Caco-2 (cell line): Measurements from ENCODE around the gene ABCB4. TPM values are rescaled to one million over a fixed set of nuclear protein-coding genes. Genes with fewer than 3 reads are reported as not detected.

Experiments
- BruUV-seq: library from RNA; stranded (reverse); fragments of 400-500 nt; replicated peaks from 2 replicates; lab custom pipeline; 2021; lab: Mats Ljungman, UMichigan
- CTCF ChIA-PET: fragments of 300-600 bp; sonication (Branson Sonifier 250); formaldehyde crosslinking; loops from one replicate; lab custom pipeline; 2022; ENCODE audit warnings: antibody characterized with exemption; lab: Charles Lee
- POLR2A ChIA-PET: fragments of 300-600 bp; sonication (Branson Sonifier 250); formaldehyde crosslinking; loops from one replicate; lab custom pipeline; 2022; ENCODE audit warnings: antibody characterized with exemption; lab: Charles Lee
- DNase-seq, 2 experiments: peaks; one replicate each; pipeline versions ENCODE4 v3.0.0 to v3.0.0-alpha.2; 2020 to 2022
- H3K27me3 ChIP-seq: replicated peaks from 2 replicates; pipeline ENCODE4 v1.6.0; 2011; ENCODE audit warnings: low read length; ENCODE audit not compliant: control insufficient read depth, insufficient read depth
- H3K36me3 ChIP-seq: 2 replicates; pipeline ENCODE4 v1.5.1; 2011; ENCODE audit warnings: low read length; ENCODE audit not compliant: control insufficient read depth, insufficient read depth
- H3K4me1 ChIP-seq: fragments of 250-450 bp; sonication (Bioruptor Pico); 2 replicates; pipeline ENCODE4 v1.5.1; 2020; ENCODE audit warnings: mild to moderate bottlenecking
- H3K4me3 ChIP-seq: 2 replicates; pipeline ENCODE4 v1.5.1; 2011; ENCODE audit warnings: low read depth, mild to moderate bottlenecking, control low read depth, low read length
- H3K9me3 ChIP-seq: fragments of 250-450 bp; sonication (Bioruptor Pico); 2 replicates; pipeline ENCODE4 v1.5.1; 2020; ENCODE audit warnings: mild to moderate bottlenecking, moderate library complexity
- H3K27ac Mint-ChIP-seq: one replicate; pipeline ENCODE4 v1.8.0; 2022; ENCODE audit warnings: mixed read lengths; ENCODE audit not compliant: unreplicated experiment
- H3K27me3 Mint-ChIP-seq: one replicate; pipeline ENCODE4 v1.8.0; 2022; ENCODE audit warnings: mixed read lengths; ENCODE audit not compliant: insufficient read depth, unreplicated experiment
- H3K36me3 Mint-ChIP-seq: one replicate; pipeline ENCODE4 v1.8.0; 2022; ENCODE audit warnings: mild to moderate bottlenecking, mixed read lengths; ENCODE audit not compliant: insufficient read depth, unreplicated experiment
- H3K4me1 Mint-ChIP-seq: one replicate; pipeline ENCODE4 v1.8.0; 2022; ENCODE audit warnings: low read depth, mixed read lengths; ENCODE audit not compliant: unreplicated experiment
- H3K4me3 Mint-ChIP-seq: one replicate; pipeline ENCODE4 v1.8.0; 2022; ENCODE audit warnings: mild to moderate bottlenecking, moderate library complexity, mixed read lengths; ENCODE audit not compliant: unreplicated experiment
- H3K9me3 Mint-ChIP-seq: one replicate; pipeline ENCODE4 v1.8.0; 2022; ENCODE audit warnings: mixed read lengths; ENCODE audit not compliant: unreplicated experiment
- CTCF ChIP-seq, 2 experiments: fragments of 200-600 bp in 1 of 2; IDR thresholded peaks; 1 replicate in 1 of 2; 2 replicates in 1 of 2; pipeline versions ENCODE4 v1.5.1 to v1.8.0; 2011 to 2022; ENCODE audit warnings: antibody characterized with exemption in 1 of 2, control low read depth in 1 of 2, inconsistent platforms in 1 of 2, low read depth in 1 of 2, low read length in 1 of 2, mild to moderate bottlenecking in 1 of 2, moderate library complexity in 1 of 2; ENCODE audit not compliant: insufficient read depth in 1 of 2, severe bottlenecking in 1 of 2, unreplicated experiment in 1 of 2
- intact Hi-C: fragments of 100-400 bp; cut with micrococcal nuclease; formaldehyde crosslinking; loops from one replicate; pipeline ENCODE4 v1.10.0; 2022; ENCODE audit not compliant: unreplicated experiment
- total RNA-seq: library from RNA; stranded (reverse); gene quantifications from 2 replicates; pipeline ENCODE4 v1.2.3, GENCODE V29; 2022

Gene ABCB4
- total RNA-seq, 1 experiment from 2014 or later = 0.18 TPM

GRCh38 chr7:87356448-87356847 lies 119.0 kb downstream of the ABCB4 start:
- POLR2A ChIA-PET = no interaction called here
- Histone ChIP-seq H3K36me3 (peaks cover 3% of the 10 kb centered on the region), H3K9me3 (peaks cover 34% of the 10 kb centered on the region), H3K27me3 (no peaks in the 10 kb centered on the region), H3K4me3 (no peak overlapping the region), H3K4me1 (no peaks in the 10 kb centered on the region)
- Mint-ChIP-seq H3K4me1 (no peaks in the 10 kb centered on the region), H3K4me3 (no peak overlapping the region), H3K36me3 (peaks cover 13% of the 10 kb centered on the region), H3K27ac (no peak overlapping the region), H3K9me3 (peaks cover 20% of the 10 kb centered on the region), H3K27me3 (no peaks in the 10 kb centered on the region)
- CTCF ChIA-PET = no interaction called here
- intact Hi-C loops = no loop called here
- TF ChIP-seq CTCF (IDR thresholded peaks at IDR 0.05; ENCODE audit: insufficient read depth in 1 of 2, low read depth in 1 of 2, low read length in 1 of 2, severe bottlenecking in 1 of 2, unreplicated experiment in 1 of 2) = no peak
- BruUV-seq = no TSS peak
- DNase-seq = no peak

- intact Hi-C loops = no loop called here
Measured at GRCh38 chr7:87354749-87355148, 120.7 kb downstream of the ABCB4 start.

More at GRCh38 chr7:87354749-87355148, 120.7 kb downstream of the ABCB4 start:
- no peak for TF ChIP-seq CTCF (IDR thresholded peaks at IDR 0.05; ENCODE audit: insufficient read depth in 1 of 2, low read depth in 1 of 2, low read length in 1 of 2, severe bottlenecking in 1 of 2, unreplicated experiment in 1 of 2)
- no peaks in the 10 kb centered on the region for H3K4me1 Mint-ChIP-seq
- peaks cover 20% of the 10 kb centered on the region for H3K9me3 Mint-ChIP-seq
- Histone ChIP-seq H3K4me1 (no peaks in the 10 kb centered on the region), H3K4me3 (no peak overlapping the region), H3K36me3 (peaks cover 3% of the 10 kb centered on the region), H3K9me3 (peaks cover 34% of the 10 kb centered on the region), H3K27me3 (no peaks in the 10 kb centered on the region)
- no peaks in the 10 kb centered on the region for H3K27me3 Mint-ChIP-seq
- DNase-seq = no peak
- H3K27ac Mint-ChIP-seq = no peak overlapping the region
- POLR2A ChIA-PET = no interaction called here
- no peak overlapping the region for H3K4me3 Mint-ChIP-seq
- peaks cover 19% of the 10 kb centered on the region for H3K36me3 Mint-ChIP-seq
- no TSS peak for BruUV-seq
- CTCF ChIA-PET = no interaction called here

Other genes starting within 250 kb of the ABCB4 start
- gene CROT, start 130.0 kb downstream of the ABCB4 start, total RNA-seq = 15.4 and 16.9 TPM in 2 replicates
- gene ABCB1, start 125.2 kb upstream of the ABCB4 start, total RNA-seq = 34.6 and 37.3 TPM in 2 replicates
- gene RUNDC3B, start 152.7 kb upstream of the ABCB4 start, total RNA-seq = 0.19 and 0.32 TPM in 2 replicates